Right ventricle myocardium superior (tissue), 1 donor: Measurements from ENCODE around the gene C11orf24. TPM values are rescaled to one million over a fixed set of nuclear protein-coding genes. Genes with fewer than 3 reads are reported as not detected.

ENCODE experiments used
- ATAC-seq: fragments of 200-7000 bp; cut with Tn5 transposase; one replicate; pipeline ENCODE4 v1.9.1; 2020; ENCODE audit warnings: mild to moderate bottlenecking; ENCODE audit not compliant: poor library complexity
- DNase-seq: peaks from one replicate; pipeline ENCODE4 v3.0.0-alpha.2; 2020
- intact Hi-C: fragments of 100-400 bp; cut with DNase I; formaldehyde crosslinking; loops from one replicate; pipeline ENCODE4 v1.11.2; 2022
- total RNA-seq: library from RNA; stranded (reverse); fragmentation: NEBNext Ultra II Directional; extraction: Animal tissue kit (Norgen Biotek cat#: 25700); gene quantifications from one replicate; pipeline ENCODE4 v1.2.1, GENCODE V29; 2021
- donor health status: DM: no; HTN: yes; CAD: no; lungs with severe emphysema.

C11orf24 gene
- total RNA-seq, 1 donor from 2014 or later: 21.8 TPM

GRCh38 chr11:68275721-68276507 lies 4.1 kb upstream of the C11orf24 start:
- intact Hi-C loops: no loop called here
- DNase-seq (no peak), ATAC-seq (no peak)

GRCh38 chr11:68274306-68274705 lies 2.5 kb upstream of the C11orf24 start:
- no peak for DNase-seq
- no peak for ATAC-seq
- intact Hi-C loops: no loop called here

GRCh38 chr11:68273026-68273738 lies 1.4 kb upstream of the C11orf24 start:
- DNase-seq: no peak
- intact Hi-C loops: no loop called here
- ATAC-seq: no peak

- DNase-seq: peak; percentile 65
- ATAC-seq: peak; percentile 65
- intact Hi-C loops: no loop called here
Observed at GRCh38 chr11:68271023-68271780, 571 bp downstream of the C11orf24 start.

GRCh38 chr11:68270196-68271022 lies 1.4 kb downstream of the C11orf24 start:
- DNase-seq (no peak), ATAC-seq (no peak)
- intact Hi-C loops: no loop called here

- ATAC-seq: no peak
- DNase-seq: no peak
- intact Hi-C loops: loop anchor here (5.0 kb wide), 1 partner anchor 113 kb away; no protein-coding TSS in a partner anchor
Observed at GRCh38 chr11:68269414-68270081, 2.2 kb downstream of the C11orf24 start.

GRCh38 chr11:68267881-68268240 lies 3.9 kb downstream of the C11orf24 start:
- ATAC-seq (no peak), DNase-seq (no peak)
- intact Hi-C loops: loop anchor here (5.0 kb wide), 1 partner anchor 114 kb away; no protein-coding TSS in a partner anchor

GRCh38 chr11:68266936-68267880 lies 4.6 kb downstream of the C11orf24 start:
- intact Hi-C loops: loop anchor here (5.0 kb wide), 1 partner anchor 115 kb away; no protein-coding TSS in a partner anchor
- ATAC-seq (no peak), DNase-seq (no peak)

- intact Hi-C loops: loop anchor here (5.0 kb wide), 1 partner anchor 116 kb away; no protein-coding TSS in a partner anchor
- ATAC-seq (no peak), DNase-seq (no peak)
Observed at GRCh38 chr11:68266121-68266891, 5.5 kb downstream of the C11orf24 start.

GRCh38 chr11:68264741-68265540 lies 6.8 kb downstream of the C11orf24 start:
- DNase-seq: no peak
- intact Hi-C loops: loop anchor here (5.0 kb wide), 1 partner anchor 117 kb away; no protein-coding TSS in a partner anchor
- ATAC-seq: no peak

- DNase-seq: no peak
- ATAC-seq: no peak
- intact Hi-C loops: no loop called here
Observed at GRCh38 chr11:68264244-68264643, 7.5 kb downstream of the C11orf24 start.

- intact Hi-C loops: no loop called here
- no peak for DNase-seq
- ATAC-seq: peak; percentile 19
Observed at GRCh38 chr11:68263444-68264035, 8.2 kb downstream of the C11orf24 start.

GRCh38 chr11:68262544-68262827 lies 9.3 kb downstream of the C11orf24 start:
- no peak for DNase-seq
- intact Hi-C loops: no loop called here
- no peak for ATAC-seq

- DNase-seq: no peak
Observed at GRCh38 chr11:68261749-68262543, 9.8 kb downstream of the C11orf24 start.

More at GRCh38 chr11:68261749-68262543, 9.8 kb downstream of the C11orf24 start:
- no peak for ATAC-seq
- intact Hi-C loops: no loop called here
